Activated T-helper 2 cell treated with anti-CD3 and anti-CD28 coated beads, Interferon-gamma antibody, Interleukin-2, Interleukin-4, amounts not matched to agents 10 μg/mL and 5 μg/mL and 100 μg/mL, durations not matched to agents 14 hours and 24 hours and 36 hours (primary cell): ENCODE data around the gene GBGT1. TPM values are rescaled to one million over a fixed set of nuclear protein-coding genes. Genes with fewer than 3 reads are reported as not detected.
"Not testable (repeated sequence)": the region's sequence is repeated elsewhere in the genome, so short reads cannot be mapped to it uniquely, and the experiment has no call there.

Experiments
- DNase-seq: peaks from one replicate; pipeline ENCODE4 v3.0.0; 2021; ENCODE audit warnings: low spot score
- H3K27ac Mint-ChIP-seq: one replicate; pipeline ENCODE4 v1.8.0; 2021; ENCODE audit warnings: mixed read lengths
- H3K27me3 Mint-ChIP-seq: one replicate; pipeline ENCODE4 v1.8.0; 2021; ENCODE audit warnings: low read depth, mixed read lengths
- H3K36me3 Mint-ChIP-seq: one replicate; pipeline ENCODE4 v1.8.0; 2021; ENCODE audit warnings: low read depth, mixed read lengths
- H3K4me1 Mint-ChIP-seq: one replicate; pipeline ENCODE4 v1.8.0; 2021; ENCODE audit warnings: low read depth, mixed read lengths
- H3K4me3 Mint-ChIP-seq: one replicate; pipeline ENCODE4 v1.8.0; 2021; ENCODE audit warnings: low read depth, mild to moderate bottlenecking, moderate library complexity, mixed read lengths
- H3K9me3 Mint-ChIP-seq: one replicate; pipeline ENCODE4 v1.8.0; 2021; ENCODE audit warnings: mixed read lengths
- intact Hi-C: fragments of 100-400 bp; cut with micrococcal nuclease; formaldehyde crosslinking; loops from one replicate; pipeline ENCODE4 v1.15.1; 2023
- total RNA-seq: library from RNA; stranded (reverse); gene quantifications from 2 replicates; pipeline ENCODE4 v1.2.3, GENCODE V29; 2022

Gene GBGT1
- total RNA-seq, 1 donor from 2014 or later = 6.8 TPM

DNA sequence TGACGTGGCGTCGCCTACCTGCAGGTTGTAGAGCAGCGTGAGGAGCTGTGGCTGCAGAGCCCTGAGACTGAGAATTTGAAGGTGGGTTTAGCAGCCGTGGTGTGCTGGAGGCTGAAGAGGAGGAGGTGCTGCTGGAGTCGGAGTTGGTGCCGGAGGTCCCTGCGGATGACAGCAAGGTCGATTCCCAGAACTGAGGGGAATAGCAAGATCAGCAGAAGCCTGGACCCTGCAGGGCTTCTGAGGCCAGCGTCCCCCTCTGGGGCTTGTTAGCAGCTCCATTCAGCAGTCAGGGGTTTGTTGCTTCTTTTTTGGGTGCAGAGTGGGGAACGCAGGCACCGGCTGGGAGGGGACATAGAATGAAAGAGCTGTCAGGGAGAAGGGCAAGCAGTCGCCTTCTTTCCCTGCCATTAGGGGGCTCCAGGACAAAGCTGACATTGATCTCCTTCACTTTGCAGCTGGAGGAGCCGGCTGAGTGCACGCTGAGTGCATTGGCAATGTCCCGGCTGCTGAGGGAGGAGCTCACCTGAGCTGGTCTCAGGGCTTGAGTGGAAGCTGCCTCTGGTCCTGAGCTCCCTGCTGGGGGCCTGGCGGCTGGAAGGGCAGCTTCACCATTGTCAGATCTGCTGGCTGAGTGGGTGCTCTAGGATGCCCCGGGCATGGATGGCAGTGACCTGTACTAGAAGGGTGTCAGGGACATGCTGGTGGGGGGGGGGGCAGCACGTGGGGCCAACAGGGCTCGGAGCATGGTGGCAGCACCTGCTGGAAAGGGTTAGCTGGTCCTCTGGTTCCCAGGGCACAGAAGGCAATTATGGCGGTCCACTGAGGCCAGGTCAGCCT lies 24.5 kb upstream of the GBGT1 start:
- intact Hi-C loops = loop anchor here (10.0 kb wide), 1 partner anchor 147 kb away; the partner anchor contains the start of gene SURF6
- H3K27me3 Mint-ChIP-seq = peaks cover 30% of the 10 kb centered on the region
- H3K36me3 Mint-ChIP-seq = no peaks in the 10 kb centered on the region
- no peaks in the 10 kb centered on the region for H3K9me3 Mint-ChIP-seq
- H3K27ac Mint-ChIP-seq = no peak overlapping the region
- peaks cover 20% of the 10 kb centered on the region for H3K4me1 Mint-ChIP-seq
- no peak overlapping the region for H3K4me3 Mint-ChIP-seq
- DNase-seq = no peak

DNA sequence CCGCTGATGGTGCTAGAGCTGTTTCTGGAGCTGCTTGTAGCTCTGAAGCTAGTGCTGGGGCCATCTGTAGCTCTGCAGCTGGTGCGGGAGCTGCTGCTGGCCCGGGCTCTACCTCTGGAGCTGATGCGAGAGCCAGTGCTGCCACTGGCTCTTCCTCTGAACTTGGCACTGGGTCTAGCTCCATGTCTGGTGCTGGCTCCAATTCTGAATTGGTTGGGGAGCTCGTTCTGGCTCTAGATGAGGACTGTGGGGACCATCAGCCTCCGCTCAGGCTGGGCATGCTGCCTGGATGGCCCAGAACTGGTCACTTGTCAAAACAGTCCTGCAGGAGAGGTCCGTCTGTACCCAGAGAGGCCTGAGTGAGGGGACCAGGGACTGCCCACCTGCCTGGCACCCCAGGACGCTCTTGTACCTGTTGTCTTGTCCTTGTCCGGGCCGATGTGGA lies 23.9 kb upstream of the GBGT1 start:
- peaks cover 27% of the 10 kb centered on the region for H3K4me1 Mint-ChIP-seq
- H3K9me3 Mint-ChIP-seq = no peaks in the 10 kb centered on the region
- H3K27ac Mint-ChIP-seq = no peak overlapping the region
- no peaks in the 10 kb centered on the region for H3K36me3 Mint-ChIP-seq
- DNase-seq = no peak
- H3K4me3 Mint-ChIP-seq = no peak overlapping the region
- intact Hi-C loops = loop anchor here (10.0 kb wide), 1 partner anchor 147 kb away; the partner anchor contains the start of gene SURF6
- H3K27me3 Mint-ChIP-seq = peaks cover 30% of the 10 kb centered on the region

DNA sequence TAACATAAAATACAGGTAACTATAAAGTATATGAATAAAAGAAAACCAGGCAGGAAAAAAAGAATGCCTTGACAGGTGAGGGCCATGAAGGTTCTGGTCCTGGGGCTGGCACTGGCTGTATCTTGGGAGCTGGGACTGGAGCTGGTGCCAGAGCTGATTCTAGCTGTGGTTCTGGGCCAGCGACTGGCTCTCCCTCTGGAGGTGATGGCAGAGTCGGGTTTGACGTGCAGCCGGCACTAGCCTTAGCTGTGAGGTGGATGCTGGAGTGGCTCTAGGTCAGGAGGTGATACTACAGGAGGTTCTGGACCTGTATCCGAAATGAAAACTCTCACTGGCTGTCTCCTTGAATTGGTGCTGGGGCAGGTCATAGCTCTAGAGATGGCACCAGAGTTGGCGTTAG lies 23.0 kb upstream of the GBGT1 start:
- Mint-ChIP-seq H3K27ac (no peak overlapping the region), H3K36me3 (no peaks in the 10 kb centered on the region), H3K4me1 (peaks cover 27% of the 10 kb centered on the region), H3K27me3 (peaks cover 29% of the 10 kb centered on the region), H3K9me3 (no peaks in the 10 kb centered on the region), H3K4me3 (no peak overlapping the region)
- intact Hi-C loops = loop anchor here (1.0 to 10.0 kb wide), 2 partner anchors 148 to 300 kb away; partner anchors contain the start of gene SURF6
- DNase-seq = no peak

DNA sequence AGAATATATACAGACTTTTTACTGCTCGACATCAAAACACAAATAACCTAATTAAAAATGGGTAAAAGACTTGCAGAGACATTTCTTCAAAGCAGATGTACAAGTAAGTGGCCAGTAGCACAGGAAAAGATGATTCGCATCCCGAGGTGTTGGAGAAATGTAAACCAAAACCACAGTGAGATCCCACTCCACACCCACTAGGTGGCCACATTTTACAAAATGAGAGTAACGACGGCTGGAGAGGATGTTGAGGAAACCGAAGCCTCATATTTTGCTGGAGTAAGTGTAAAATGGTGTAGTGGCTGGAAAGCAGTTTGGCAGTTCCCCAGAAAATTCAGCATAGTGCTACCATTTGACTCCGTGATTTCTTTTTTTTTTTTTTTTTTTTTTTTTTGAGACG lies 21.3 kb upstream of the GBGT1 start:
- no peak overlapping the region for H3K4me3 Mint-ChIP-seq
- H3K27me3 Mint-ChIP-seq = peaks cover 33% of the 10 kb centered on the region
- DNase-seq = peak; percentile 36

DNA sequence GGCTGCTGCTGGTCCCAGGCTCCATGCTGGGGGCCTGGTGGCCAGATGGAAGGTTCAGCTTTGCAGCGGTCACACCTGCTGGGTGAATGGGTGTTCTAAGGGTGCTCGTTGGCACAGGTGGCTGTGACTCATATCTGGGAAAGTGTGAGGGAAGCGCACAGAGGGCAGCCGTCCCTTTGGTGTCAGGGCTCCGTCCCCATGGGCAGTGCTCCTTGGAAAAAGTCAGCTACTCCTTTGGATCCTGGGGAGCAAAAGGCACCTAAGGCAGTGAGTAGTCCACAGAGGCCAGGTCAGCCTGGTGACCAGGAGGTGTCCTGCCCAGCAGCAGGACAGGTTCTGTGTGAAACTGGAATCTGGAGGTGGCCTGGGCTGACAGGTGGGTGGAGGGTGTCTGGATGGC lies 18.4 kb upstream of the GBGT1 start:
- Mint-ChIP-seq H3K4me1 (peaks cover 27% of the 10 kb centered on the region), H3K36me3 (no peaks in the 10 kb centered on the region), H3K4me3 (no peak overlapping the region), H3K27ac (no peak overlapping the region), H3K27me3 (peaks cover 32% of the 10 kb centered on the region), H3K9me3 (no peaks in the 10 kb centered on the region)
- intact Hi-C loops = loop anchor here (10.0 kb wide), 1 partner anchor 153 kb away; the partner anchor contains the start of gene SURF6
- DNase-seq = no peak

More for the DNA sequence above, 21.3 kb upstream of the GBGT1 start:
- no peak overlapping the region for H3K27ac Mint-ChIP-seq
- H3K36me3 Mint-ChIP-seq = no peaks in the 10 kb centered on the region
- peaks cover 27% of the 10 kb centered on the region for H3K4me1 Mint-ChIP-seq
- intact Hi-C loops = loop anchor here (10.0 kb wide), 1 partner anchor 150 kb away; the partner anchor contains the start of gene SURF6
- no peaks in the 10 kb centered on the region for H3K9me3 Mint-ChIP-seq

DNA sequence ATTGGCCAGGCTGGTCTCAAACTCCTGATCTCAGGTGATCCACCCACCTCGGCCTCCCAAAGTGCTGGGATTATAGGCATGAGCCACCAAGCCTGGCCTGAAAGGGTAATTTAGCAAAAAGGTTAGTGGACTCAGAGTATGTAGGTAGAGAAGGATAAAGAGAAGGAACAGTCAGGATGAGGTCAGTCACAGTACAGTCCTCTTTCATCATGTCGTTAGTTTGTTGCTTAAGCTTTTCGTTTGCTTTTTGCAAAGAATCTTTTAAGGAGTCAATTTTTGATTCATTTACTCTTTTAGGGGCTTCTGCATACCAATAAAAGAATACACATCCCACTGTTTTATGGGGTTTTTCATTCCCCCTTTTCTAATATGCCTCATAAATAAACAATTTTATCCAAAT lies 17.8 kb upstream of the GBGT1 start:
- intact Hi-C loops = loop anchor here (10.0 kb wide), 1 partner anchor 153 kb away; the partner anchor contains the start of gene SURF6

DNA sequence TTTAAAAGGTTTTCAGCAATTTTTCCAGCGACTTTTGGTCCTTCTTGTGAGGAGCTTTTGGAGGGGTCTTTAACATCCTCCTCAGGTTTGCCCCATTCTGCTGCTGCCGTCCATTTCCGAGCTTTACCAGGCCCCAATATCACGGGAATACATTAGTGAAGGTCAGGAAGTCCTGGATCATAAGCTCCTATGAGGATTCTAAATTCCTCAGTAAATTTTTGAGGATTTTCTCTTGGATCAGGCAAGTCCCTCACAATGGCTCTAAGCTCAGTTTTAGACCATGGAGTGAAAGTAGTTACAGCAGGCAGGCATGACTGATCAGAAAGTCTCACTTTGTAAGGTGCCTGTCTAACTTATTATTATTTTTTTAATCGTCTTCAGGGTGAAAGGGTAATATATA lies 17.2 kb upstream of the GBGT1 start:
- peaks cover 32% of the 10 kb centered on the region for H3K27me3 Mint-ChIP-seq
- no peak for DNase-seq
- H3K27ac Mint-ChIP-seq = no peak overlapping the region
- peaks cover 25% of the 10 kb centered on the region for H3K4me1 Mint-ChIP-seq
- H3K9me3 Mint-ChIP-seq = no peaks in the 10 kb centered on the region
- H3K4me3 Mint-ChIP-seq = no peak overlapping the region
- no peaks in the 10 kb centered on the region for H3K36me3 Mint-ChIP-seq
- intact Hi-C loops = loop anchor here (10.0 kb wide), 1 partner anchor 154 kb away; the partner anchor contains the start of gene SURF6

More for the DNA sequence above, 17.8 kb upstream of the GBGT1 start:
- peaks cover 27% of the 10 kb centered on the region for H3K4me1 Mint-ChIP-seq
- DNase-seq = no peak
- peaks cover 31% of the 10 kb centered on the region for H3K27me3 Mint-ChIP-seq
- H3K36me3 Mint-ChIP-seq = no peaks in the 10 kb centered on the region
- no peaks in the 10 kb centered on the region for H3K9me3 Mint-ChIP-seq
- no peak overlapping the region for H3K4me3 Mint-ChIP-seq
- H3K27ac Mint-ChIP-seq = no peak overlapping the region

DNA sequence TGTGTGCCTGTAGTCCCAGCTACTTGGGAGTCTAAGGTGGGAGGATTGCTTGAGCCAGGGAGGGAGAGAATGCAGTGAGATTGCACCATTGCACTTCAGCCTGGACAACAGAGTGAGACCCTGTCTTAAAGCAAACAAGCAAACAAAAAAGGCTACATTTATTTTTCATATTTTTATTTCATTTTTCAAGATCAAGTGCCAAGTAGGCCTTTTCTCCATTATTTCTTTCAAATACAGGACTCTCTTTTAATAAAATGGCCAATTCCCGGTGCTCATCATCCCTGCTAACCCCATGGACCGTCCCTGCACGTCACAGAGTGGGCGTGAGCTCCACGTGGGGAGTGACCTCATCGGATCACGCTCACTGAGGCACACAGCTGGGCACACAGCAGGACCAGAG lies 9.3 kb upstream of the GBGT1 start:
- intact Hi-C loops = no loop called here
- H3K27ac Mint-ChIP-seq = no peak overlapping the region
- no peak overlapping the region for H3K4me3 Mint-ChIP-seq
- no peaks in the 10 kb centered on the region for H3K36me3 Mint-ChIP-seq
- DNase-seq = no peak
- H3K27me3 Mint-ChIP-seq = peaks cover 28% of the 10 kb centered on the region
- H3K9me3 Mint-ChIP-seq = no peaks in the 10 kb centered on the region
- no peaks in the 10 kb centered on the region for H3K4me1 Mint-ChIP-seq

DNA sequence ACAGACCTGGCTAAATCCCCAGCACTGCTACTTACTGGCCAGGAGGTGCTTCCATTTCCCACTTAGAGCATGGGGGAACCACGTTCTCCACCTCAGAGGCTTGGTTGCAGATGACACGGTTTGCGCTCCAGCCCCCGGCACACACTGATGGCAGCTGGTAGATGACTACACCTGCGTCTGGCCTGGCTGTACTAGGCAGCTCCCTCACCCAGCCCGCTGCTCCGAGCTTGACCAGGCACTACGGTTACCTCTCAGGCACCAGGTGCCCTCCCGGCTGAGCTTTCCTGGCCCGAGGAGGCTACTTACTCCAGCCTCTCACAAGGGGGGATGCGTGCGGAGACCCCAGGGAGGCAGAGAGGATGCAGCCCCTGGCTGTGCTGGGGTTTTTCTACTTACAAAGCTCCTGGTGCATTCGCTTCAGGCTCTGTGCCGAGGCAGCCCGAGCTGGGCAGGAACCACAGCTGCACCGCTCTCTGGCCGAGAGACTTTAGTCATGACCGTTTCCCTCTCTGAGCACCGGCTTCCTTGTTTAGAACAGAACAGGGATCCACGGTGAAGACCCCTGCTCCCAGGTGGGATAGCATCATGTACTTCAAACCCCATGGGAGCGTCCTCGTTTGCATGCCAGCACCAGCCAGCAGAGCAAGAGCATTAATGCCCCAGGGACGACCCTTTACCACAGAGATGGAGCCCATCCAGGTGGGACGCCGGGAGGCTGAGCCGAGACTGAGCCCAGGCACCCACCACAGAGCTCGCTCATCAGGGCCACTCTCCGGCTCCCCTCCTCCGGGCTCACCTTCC lies 7.6 kb upstream of the GBGT1 start:
- H3K27ac Mint-ChIP-seq = no peak overlapping the region
- no peak for DNase-seq

DNA sequence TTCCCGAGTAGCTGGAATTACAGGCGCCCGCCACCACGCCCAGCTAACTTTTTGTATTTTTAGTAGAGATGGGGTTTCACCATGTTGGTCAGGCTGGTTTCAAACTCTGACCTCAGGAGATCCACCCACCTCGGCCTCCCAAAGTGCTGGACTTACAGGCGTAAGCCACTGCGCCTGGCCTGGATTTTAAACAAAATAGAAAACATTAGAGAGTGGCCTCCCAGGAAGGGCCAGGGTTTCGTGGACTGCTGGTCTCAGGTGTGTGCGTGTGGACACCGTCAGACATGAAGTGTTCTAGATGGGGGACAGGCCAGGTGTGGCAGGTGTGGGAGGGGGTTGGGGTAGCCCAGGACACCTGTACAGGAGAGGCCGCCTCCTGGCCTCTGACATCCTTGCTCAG lies 7.0 kb upstream of the GBGT1 start:
- intact Hi-C loops = no loop called here
- Mint-ChIP-seq H3K4me3 (no peak overlapping the region), H3K4me1 (no peaks in the 10 kb centered on the region), H3K27ac (no peak overlapping the region), H3K9me3 (no peaks in the 10 kb centered on the region), H3K27me3 (peaks cover 13% of the 10 kb centered on the region), H3K36me3 (no peaks in the 10 kb centered on the region)
- DNase-seq = no peak

More for the DNA sequence above, 7.6 kb upstream of the GBGT1 start:
- Mint-ChIP-seq H3K9me3 (no peaks in the 10 kb centered on the region), H3K27me3 (peaks cover 16% of the 10 kb centered on the region), H3K36me3 (no peaks in the 10 kb centered on the region), H3K4me1 (no peaks in the 10 kb centered on the region), H3K4me3 (no peak overlapping the region)
- intact Hi-C loops = no loop called here

DNA sequence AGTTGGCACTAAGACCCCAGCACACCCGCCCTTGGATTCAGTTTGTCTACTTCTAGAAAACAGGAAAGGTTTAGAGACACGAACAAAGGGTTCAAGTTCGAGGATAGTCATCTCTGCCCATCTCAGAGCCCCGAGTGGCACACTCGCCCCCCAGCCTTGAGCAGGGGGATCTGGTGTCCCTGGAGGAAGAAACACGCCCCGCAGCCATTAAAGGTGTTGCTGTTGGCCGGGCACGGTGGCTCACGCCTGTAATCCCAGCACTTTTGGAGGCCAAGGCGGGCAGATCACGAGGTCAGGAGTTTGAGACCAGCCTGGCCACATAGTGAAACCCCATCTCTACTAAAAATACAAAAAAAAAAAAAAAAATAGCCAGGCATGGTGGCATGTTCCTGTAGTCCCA lies 6.0 kb upstream of the GBGT1 start:
- H3K36me3 Mint-ChIP-seq, H3K27me3 Mint-ChIP-seq, H3K4me1 Mint-ChIP-seq, H3K4me3 Mint-ChIP-seq, DNase-seq, intact Hi-C loops, H3K9me3 Mint-ChIP-seq, H3K27ac Mint-ChIP-seq: not testable (repeated sequence)

DNA sequence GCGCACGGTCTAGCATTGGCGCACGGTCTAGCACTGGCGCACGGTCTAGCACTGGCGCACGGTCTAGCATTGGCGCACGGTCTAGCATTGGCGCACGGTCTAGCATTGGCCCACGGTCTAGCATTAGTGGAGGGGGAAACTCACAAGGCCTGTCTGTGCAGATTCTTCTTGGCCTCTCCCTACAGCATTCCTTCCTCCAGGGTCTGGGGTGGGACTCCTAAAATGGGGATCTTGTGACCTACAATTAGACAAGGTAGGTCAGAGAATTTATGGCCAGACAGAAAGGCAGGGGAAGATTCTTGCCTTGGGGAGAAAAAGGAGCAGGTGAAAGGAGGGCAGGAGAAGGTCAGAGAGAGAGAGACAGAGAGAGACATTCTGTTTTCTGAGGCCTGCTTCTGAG lies 5.4 kb upstream of the GBGT1 start:
- Mint-ChIP-seq H3K4me3 (no peak overlapping the region), H3K27ac (no peak overlapping the region), H3K4me1 (no peaks in the 10 kb centered on the region), H3K9me3 (no peaks in the 10 kb centered on the region), H3K36me3 (no peaks in the 10 kb centered on the region), H3K27me3 (peaks cover 10% of the 10 kb centered on the region)
- no peak for DNase-seq
- intact Hi-C loops = no loop called here
